ENCODE results near the gene OPCML. TPM values are rescaled to one million over a fixed set of nuclear protein-coding genes. Genes with fewer than 3 reads are reported as not detected.

Gene OPCML
- total RNA-seq, 1 donor from 2014 or later, result not detected

GRCh38 chr11:133263332-133263731 is 269.0 kb downstream of the OPCML start:
- no peaks in the 10 kb centered on the region for H3K36me3 ChIP-seq
- TF ChIP-seq CTCF (IDR thresholded peaks at IDR 0.05), result no peak
- intact Hi-C loops (cut with DNase I), result no loop called here

GRCh38 chr11:133258751-133259150 is 273.6 kb downstream of the OPCML start:
- TF ChIP-seq CTCF (IDR thresholded peaks at IDR 0.05), result no peak
- H3K4me3 ChIP-seq, result no peak overlapping the region
- DNase-seq (ENCODE audit: low spot score in 2 of 2), result no peak
- no peak overlapping the region for H3K27ac ChIP-seq
- H3K27me3 ChIP-seq, result no peaks in the 10 kb centered on the region
- no peaks in the 10 kb centered on the region for H3K36me3 ChIP-seq
- H3K9me3 ChIP-seq, result no peaks in the 10 kb centered on the region
- intact Hi-C loops (cut with DNase I), result no loop called here
- H3K4me1 ChIP-seq, result no peaks in the 10 kb centered on the region

More at GRCh38 chr11:133263332-133263731, 269.0 kb downstream of the OPCML start:
- DNase-seq (ENCODE audit: low spot score in 2 of 2), result no peak
- no peaks in the 10 kb centered on the region for H3K9me3 ChIP-seq
- no peaks in the 10 kb centered on the region for H3K4me1 ChIP-seq
- no peaks in the 10 kb centered on the region for H3K27me3 ChIP-seq
- no peak overlapping the region for H3K27ac ChIP-seq
- H3K4me3 ChIP-seq, result no peak overlapping the region

GRCh38 chr11:133254601-133255000 is 277.7 kb downstream of the OPCML start:
- Histone ChIP-seq H3K4me3 (no peak overlapping the region), H3K4me1 (no peaks in the 10 kb centered on the region), H3K27ac (no peak overlapping the region), H3K9me3 (no peaks in the 10 kb centered on the region), H3K36me3 (no peaks in the 10 kb centered on the region), H3K27me3 (no peaks in the 10 kb centered on the region)
- no peak for TF ChIP-seq CTCF (IDR thresholded peaks at IDR 0.05)
- no peak for DNase-seq (ENCODE audit: low spot score in 2 of 2)
- intact Hi-C loops (cut with DNase I), result no loop called here

GRCh38 chr11:133253570-133253969 is 278.7 kb downstream of the OPCML start:
- intact Hi-C loops (cut with DNase I), result no loop called here
- H3K9me3 ChIP-seq, result no peaks in the 10 kb centered on the region

GRCh38 chr11:133251841-133252240 is 280.5 kb downstream of the OPCML start:
- Histone ChIP-seq H3K4me3 (no peak overlapping the region), H3K9me3 (no peaks in the 10 kb centered on the region), H3K27me3 (no peaks in the 10 kb centered on the region), H3K36me3 (no peaks in the 10 kb centered on the region), H3K4me1 (no peaks in the 10 kb centered on the region), H3K27ac (no peak overlapping the region)
- intact Hi-C loops (cut with DNase I), result no loop called here
- TF ChIP-seq CTCF (IDR thresholded peaks at IDR 0.05), result no peak
- no peak for DNase-seq (ENCODE audit: low spot score in 2 of 2)

More at GRCh38 chr11:133253570-133253969, 278.7 kb downstream of the OPCML start:
- no peaks in the 10 kb centered on the region for H3K27me3 ChIP-seq
- H3K27ac ChIP-seq, result no peak overlapping the region
- H3K36me3 ChIP-seq, result no peaks in the 10 kb centered on the region
- no peak overlapping the region for H3K4me3 ChIP-seq
- no peak for TF ChIP-seq CTCF (IDR thresholded peaks at IDR 0.05)
- no peaks in the 10 kb centered on the region for H3K4me1 ChIP-seq
- DNase-seq (ENCODE audit: low spot score in 2 of 2), result no peak

GRCh38 chr11:133249530-133249929 is 282.8 kb downstream of the OPCML start:
- no peak overlapping the region for H3K4me3 ChIP-seq
- no peak overlapping the region for H3K27ac ChIP-seq
- intact Hi-C loops (cut with DNase I), result no loop called here
- no peak for TF ChIP-seq CTCF (IDR thresholded peaks at IDR 0.05)
- no peak for DNase-seq (ENCODE audit: low spot score in 2 of 2)
- no peaks in the 10 kb centered on the region for H3K9me3 ChIP-seq
- no peaks in the 10 kb centered on the region for H3K36me3 ChIP-seq
- H3K4me1 ChIP-seq, result no peaks in the 10 kb centered on the region
- no peaks in the 10 kb centered on the region for H3K27me3 ChIP-seq
